Nephron progenitor cell (in vitro differentiated cells): ENCODE measurements around the gene EP300.

Source experiments
- DNase-seq: peaks from one replicate; pipeline ENCODE4 v3.0.0; 2021
- H3K27ac Mint-ChIP-seq: 2 replicates; pipeline ENCODE4 v1.8.0; 2021; ENCODE audit warnings: mild to moderate bottlenecking, moderate library complexity, mixed read lengths
- H3K27me3 Mint-ChIP-seq: 2 replicates; pipeline ENCODE4 v1.8.0; 2021; ENCODE audit warnings: mild to moderate bottlenecking, low read depth, mixed read lengths; ENCODE audit not compliant: poor library complexity
- H3K36me3 Mint-ChIP-seq: 2 replicates; pipeline ENCODE4 v1.8.0; 2021; ENCODE audit warnings: low read depth, mixed read lengths
- H3K4me1 Mint-ChIP-seq: 2 replicates; pipeline ENCODE4 v1.8.0; 2021; ENCODE audit warnings: mixed read lengths
- H3K4me3 Mint-ChIP-seq: 2 replicates; pipeline ENCODE4 v1.8.0; 2021; ENCODE audit warnings: mild to moderate bottlenecking, moderate library complexity, mixed read lengths
- H3K9me3 Mint-ChIP-seq: 2 replicates; pipeline ENCODE4 v1.8.0; 2021; ENCODE audit warnings: mild to moderate bottlenecking, moderate library complexity, mixed read lengths
- TF ChIP-seq, protein P1 (sequence below): fragments of 200-600 bp; sonication (generic); IDR thresholded peaks from 2 replicates; pipeline ENCODE4 v1.5.0; 2021; ENCODE audit warnings: antibody characterized with exemption

Gene EP300

DNA sequence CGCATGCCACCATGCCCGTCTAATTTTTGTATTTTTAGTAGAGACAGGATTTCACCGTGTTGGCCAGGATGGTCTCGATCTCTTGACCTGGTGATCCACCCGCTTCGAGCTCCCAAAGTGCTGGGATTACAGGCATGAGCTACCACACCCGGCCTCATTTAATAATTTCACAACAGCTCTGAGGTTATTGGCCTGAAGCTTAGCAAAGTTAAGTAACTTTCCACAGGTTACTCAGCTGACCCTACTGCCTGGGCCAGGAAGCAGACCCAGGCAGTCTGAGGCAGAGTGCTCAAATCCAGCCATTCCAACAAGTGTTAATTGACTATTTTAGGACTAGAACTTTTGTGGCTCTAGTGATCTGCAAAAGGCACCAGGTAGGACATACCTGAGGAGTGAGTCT lies 60.5 kb downstream of the EP300 start:
- no peak for DNase-seq
- Mint-ChIP-seq H3K27me3 (no peaks in the 10 kb centered on the region), H3K4me3 (no peak overlapping the region), H3K36me3 (peaks cover 93% of the 10 kb centered on the region), H3K27ac (no peak overlapping the region), H3K9me3 (no peaks in the 10 kb centered on the region), H3K4me1 (no peaks in the 10 kb centered on the region)
- TF ChIP-seq, protein P1, sequence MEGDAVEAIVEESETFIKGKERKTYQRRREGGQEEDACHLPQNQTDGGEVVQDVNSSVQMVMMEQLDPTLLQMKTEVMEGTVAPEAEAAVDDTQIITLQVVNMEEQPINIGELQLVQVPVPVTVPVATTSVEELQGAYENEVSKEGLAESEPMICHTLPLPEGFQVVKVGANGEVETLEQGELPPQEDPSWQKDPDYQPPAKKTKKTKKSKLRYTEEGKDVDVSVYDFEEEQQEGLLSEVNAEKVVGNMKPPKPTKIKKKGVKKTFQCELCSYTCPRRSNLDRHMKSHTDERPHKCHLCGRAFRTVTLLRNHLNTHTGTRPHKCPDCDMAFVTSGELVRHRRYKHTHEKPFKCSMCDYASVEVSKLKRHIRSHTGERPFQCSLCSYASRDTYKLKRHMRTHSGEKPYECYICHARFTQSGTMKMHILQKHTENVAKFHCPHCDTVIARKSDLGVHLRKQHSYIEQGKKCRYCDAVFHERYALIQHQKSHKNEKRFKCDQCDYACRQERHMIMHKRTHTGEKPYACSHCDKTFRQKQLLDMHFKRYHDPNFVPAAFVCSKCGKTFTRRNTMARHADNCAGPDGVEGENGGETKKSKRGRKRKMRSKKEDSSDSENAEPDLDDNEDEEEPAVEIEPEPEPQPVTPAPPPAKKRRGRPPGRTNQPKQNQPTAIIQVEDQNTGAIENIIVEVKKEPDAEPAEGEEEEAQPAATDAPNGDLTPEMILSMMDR, result no peak

DNA sequence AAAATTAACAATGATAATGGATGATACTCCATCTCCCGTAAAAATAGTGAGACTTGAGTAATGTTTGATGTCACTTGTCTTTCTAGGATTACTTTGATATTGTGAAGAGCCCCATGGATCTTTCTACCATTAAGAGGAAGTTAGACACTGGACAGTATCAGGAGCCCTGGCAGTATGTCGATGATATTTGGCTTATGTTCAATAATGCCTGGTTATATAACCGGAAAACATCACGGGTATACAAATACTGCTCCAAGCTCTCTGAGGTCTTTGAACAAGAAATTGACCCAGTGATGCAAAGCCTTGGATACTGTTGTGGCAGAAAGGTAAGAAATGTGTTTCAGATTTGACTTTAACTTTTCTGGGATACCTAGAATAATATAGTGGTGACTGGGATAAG lies 64.7 kb downstream of the EP300 start:
- DNase-seq, result no peak
- Mint-ChIP-seq H3K36me3 (peaks cover 92% of the 10 kb centered on the region), H3K4me1 (no peaks in the 10 kb centered on the region), H3K27me3 (no peaks in the 10 kb centered on the region), H3K4me3 (no peak overlapping the region), H3K9me3 (no peaks in the 10 kb centered on the region), H3K27ac (no peak overlapping the region)
- TF ChIP-seq, protein P1, result no peak

DNA sequence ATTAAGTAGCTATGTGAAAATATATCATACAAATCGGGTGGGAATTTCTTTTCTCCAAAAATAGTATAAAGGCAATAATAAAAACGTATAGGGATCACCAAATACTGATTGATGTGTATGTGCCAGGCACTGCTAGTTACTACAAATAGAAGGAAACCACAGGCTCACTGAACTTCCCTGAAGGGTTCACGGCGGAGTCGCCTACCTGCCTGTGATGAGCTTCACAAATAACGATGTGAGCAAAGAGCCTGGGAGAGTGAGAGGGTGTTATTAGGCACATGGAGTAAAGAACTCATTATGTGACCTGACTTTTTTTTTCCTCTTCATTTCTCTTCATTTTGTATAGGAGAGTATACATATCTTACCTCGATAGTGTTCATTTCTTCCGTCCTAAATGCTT lies 76.8 kb downstream of the EP300 start:
- Mint-ChIP-seq H3K36me3 (peaks cover 74% of the 10 kb centered on the region), H3K27me3 (no peaks in the 10 kb centered on the region), H3K4me3 (no peak overlapping the region), H3K9me3 (no peaks in the 10 kb centered on the region), H3K27ac (peak overlapping the region; percentile 50), H3K4me1 (peaks cover 7% of the 10 kb centered on the region)
- TF ChIP-seq, protein P1, result no peak
- DNase-seq, result no peak

DNA sequence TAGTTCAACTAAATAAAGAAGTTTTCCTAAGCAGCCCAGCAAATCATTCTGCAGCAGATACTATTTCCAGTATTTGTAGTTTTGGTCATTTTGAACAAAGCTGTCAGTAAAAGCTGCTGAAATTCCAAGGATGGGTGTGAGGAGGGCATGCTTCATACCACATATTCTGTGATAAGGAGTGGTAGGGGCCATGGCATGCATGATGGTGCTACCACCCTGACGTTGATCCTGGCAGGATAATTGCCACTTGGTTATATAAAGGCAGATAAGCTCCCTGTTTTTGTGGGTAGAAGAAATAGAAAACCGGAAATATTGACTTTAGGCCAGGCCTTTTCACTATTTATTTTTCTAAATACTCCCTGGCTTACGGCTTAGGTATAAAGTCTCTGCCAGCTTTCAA lies 79.6 kb downstream of the EP300 start:
- Mint-ChIP-seq H3K27ac (no peak overlapping the region), H3K27me3 (no peaks in the 10 kb centered on the region), H3K4me3 (no peak overlapping the region), H3K4me1 (peaks cover 7% of the 10 kb centered on the region), H3K36me3 (peaks cover 76% of the 10 kb centered on the region), H3K9me3 (no peaks in the 10 kb centered on the region)
- TF ChIP-seq, protein P1, result no peak
- no peak for DNase-seq

DNA sequence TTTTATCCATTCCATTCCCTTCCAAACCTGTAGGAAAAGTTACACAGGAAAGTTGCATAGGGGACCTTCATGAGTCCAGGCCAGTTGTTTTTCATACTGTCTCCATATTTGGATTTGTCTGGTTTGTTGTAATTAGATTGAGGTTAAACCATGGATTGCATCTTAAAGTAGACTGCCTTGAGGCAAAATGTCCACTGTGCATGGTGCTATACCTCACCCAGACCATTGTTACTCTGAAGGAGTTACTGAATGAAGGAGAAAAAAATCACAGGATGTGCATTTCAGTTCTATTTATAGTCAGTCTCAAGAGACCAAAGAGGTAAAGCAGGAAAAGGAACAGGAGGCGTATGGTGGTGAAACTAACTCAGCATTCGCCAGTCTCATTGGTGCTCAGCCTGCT lies 83.2 kb downstream of the EP300 start:
- Mint-ChIP-seq H3K36me3 (peaks cover 80% of the 10 kb centered on the region), H3K4me1 (no peaks in the 10 kb centered on the region), H3K27me3 (no peaks in the 10 kb centered on the region), H3K4me3 (no peak overlapping the region), H3K27ac (no peak overlapping the region), H3K9me3 (no peaks in the 10 kb centered on the region)
- no peak for DNase-seq
- TF ChIP-seq, protein P1, result no peak

DNA sequence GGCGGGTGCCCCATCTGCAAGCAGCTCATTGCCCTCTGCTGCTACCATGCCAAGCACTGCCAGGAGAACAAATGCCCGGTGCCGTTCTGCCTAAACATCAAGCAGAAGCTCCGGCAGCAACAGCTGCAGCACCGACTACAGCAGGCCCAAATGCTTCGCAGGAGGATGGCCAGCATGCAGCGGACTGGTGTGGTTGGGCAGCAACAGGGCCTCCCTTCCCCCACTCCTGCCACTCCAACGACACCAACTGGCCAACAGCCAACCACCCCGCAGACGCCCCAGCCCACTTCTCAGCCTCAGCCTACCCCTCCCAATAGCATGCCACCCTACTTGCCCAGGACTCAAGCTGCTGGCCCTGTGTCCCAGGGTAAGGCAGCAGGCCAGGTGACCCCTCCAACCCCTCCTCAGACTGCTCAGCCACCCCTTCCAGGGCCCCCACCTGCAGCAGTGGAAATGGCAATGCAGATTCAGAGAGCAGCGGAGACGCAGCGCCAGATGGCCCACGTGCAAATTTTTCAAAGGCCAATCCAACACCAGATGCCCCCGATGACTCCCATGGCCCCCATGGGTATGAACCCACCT lies 84.7 kb downstream of the EP300 start:
- H3K27me3 Mint-ChIP-seq, result no peaks in the 10 kb centered on the region
- H3K9me3 Mint-ChIP-seq, result no peaks in the 10 kb centered on the region
- H3K4me1 Mint-ChIP-seq, result no peaks in the 10 kb centered on the region
- H3K36me3 Mint-ChIP-seq, result peaks cover 88% of the 10 kb centered on the region
- no peak overlapping the region for H3K27ac Mint-ChIP-seq
- TF ChIP-seq, protein P1, result no peak
- DNase-seq, result no peak
- H3K4me3 Mint-ChIP-seq, result no peak overlapping the region
